Spinal cord (tissue), 10 donors: Measurements from ENCODE around the gene ADTRP. TPM values are rescaled to one million over a fixed set of nuclear protein-coding genes. Genes with fewer than 3 reads are reported as not detected.
A peak's percentile ranks its signal among the peaks of the same experiment; 100 is the strongest.
"Not testable (repeated sequence)": the region's sequence is repeated elsewhere in the genome, so short reads cannot be mapped to it uniquely, and the experiment has no call there.

Experiments used
- DNase-seq, 6 donors: peaks; one replicate each; pipeline versions ENCODE4 v3.0.0 to v3.0.0-alpha.2; 2013 to 2015; ENCODE audit warnings: low spot score in 6 of 6, low read depth in 4 of 6
- H3K27ac ChIP-seq: one replicate; pipeline ENCODE4 v1.5.1; 2013; ENCODE audit warnings: low read depth, low read length, control low read depth
- H3K27me3 ChIP-seq: one replicate; pipeline ENCODE4 v1.6.1; 2013; ENCODE audit warnings: low read length; ENCODE audit not compliant: control insufficient read depth, insufficient read depth
- H3K36me3 ChIP-seq: one replicate; pipeline ENCODE4 v1.6.1; 2013; ENCODE audit warnings: low read length; ENCODE audit not compliant: control insufficient read depth, insufficient read depth
- H3K4me1 ChIP-seq: one replicate; pipeline ENCODE4 v1.6.1; 2013; ENCODE audit warnings: low read length; ENCODE audit not compliant: control insufficient read depth, insufficient read depth
- H3K4me3 ChIP-seq: one replicate; pipeline ENCODE4 v1.5.1; 2013; ENCODE audit warnings: low read depth, low read length, control low read depth
- H3K9me3 ChIP-seq: one replicate; pipeline ENCODE4 v1.6.1; 2013; ENCODE audit warnings: low read length; ENCODE audit not compliant: control insufficient read depth, insufficient read depth
- WGBS: methylation state at CpG from one replicate; pipeline ENCODE4 v1.1.5; 2013; ENCODE audit warnings: missing lambda C conversion rate; ENCODE audit not compliant: insufficient coverage; 5-methylcytosine and 5-hydroxymethylcytosine counted together
- polyA plus RNA-seq, 2 donors: library from polyadenylated mRNA; unstranded; fragments of 120-200 nt; gene quantifications; one replicate each; pipeline ENCODE4 v1.2.1, GENCODE V29; 2013; ENCODE audit not compliant: insufficient read length in 2 of 2
- total RNA-seq, 2 donors: library from RNA; depleted of rRNA in 1 of 2; stranded (reverse); fragments of 120-200 nt in 1 of 2; fragments of >200 nt in 1 of 2; gene quantifications; one replicate each; pipeline versions ENCODE4 v1.2.3 to v1.2.4, GENCODE V29; 2013 to 2014
- donor health status: healthy.

Gene ADTRP
- total and polyA plus RNA-seq, 4 donors, result 0.38 to 0.88 (median 0.63) TPM; not detected in 1

- no peaks in the 10 kb centered on the region for H3K27me3 ChIP-seq
- WGBS, result 87% methylated on average over 3 of the region's 4 CpGs
- no peaks in the 10 kb centered on the region for H3K9me3 ChIP-seq
- DNase-seq, result peak in 1 of 6 donors; percentile 19
- no peak overlapping the region for H3K4me3 ChIP-seq
- no peaks in the 10 kb centered on the region for H3K36me3 ChIP-seq
- H3K4me1 ChIP-seq, result no peaks in the 10 kb centered on the region
- H3K27ac ChIP-seq, result no peak overlapping the region
These were observed 85.9 kb downstream of the ADTRP start for GRCh38 chr6:11692451-11693376.

- H3K27me3 ChIP-seq, result no peaks in the 10 kb centered on the region
- H3K27ac ChIP-seq, result no peak overlapping the region
- no peak overlapping the region for H3K4me3 ChIP-seq
- no peak for DNase-seq
- no peaks in the 10 kb centered on the region for H3K9me3 ChIP-seq
- no CpG with 5 or more reads among the region's 3 CpGs for WGBS
- H3K36me3 ChIP-seq, result no peaks in the 10 kb centered on the region
- H3K4me1 ChIP-seq, result no peaks in the 10 kb centered on the region
These were observed 88.8 kb downstream of the ADTRP start for GRCh38 chr6:11689847-11690246.

GRCh38 chr6:11689400-11689799 lies 89.2 kb downstream of the ADTRP start:
- not testable (repeated sequence) for H3K4me1 ChIP-seq, H3K9me3 ChIP-seq, H3K27me3 ChIP-seq, H3K36me3 ChIP-seq, DNase-seq, H3K4me3 ChIP-seq, H3K27ac ChIP-seq
- 100% methylated on average over 1 of the region's 1 CpG for WGBS

- H3K4me3 ChIP-seq, result no peak overlapping the region
- DNase-seq, result no peak
- WGBS, result no CpG with 5 or more reads among the region's 1 CpG
- no peaks in the 10 kb centered on the region for H3K9me3 ChIP-seq
- no peaks in the 10 kb centered on the region for H3K27me3 ChIP-seq
- no peak overlapping the region for H3K27ac ChIP-seq
- H3K4me1 ChIP-seq, result no peaks in the 10 kb centered on the region
- H3K36me3 ChIP-seq, result no peaks in the 10 kb centered on the region
These were observed 90.2 kb downstream of the ADTRP start for GRCh38 chr6:11688425-11688709.

- Histone ChIP-seq H3K27ac (no peak overlapping the region), H3K36me3 (no peaks in the 10 kb centered on the region), H3K4me3 (no peak overlapping the region), H3K9me3 (no peaks in the 10 kb centered on the region), H3K4me1 (no peaks in the 10 kb centered on the region), H3K27me3 (no peaks in the 10 kb centered on the region)
- no peak for DNase-seq
- 86% methylated on average over 1 of the region's 3 CpGs for WGBS
These were observed 93.0 kb downstream of the ADTRP start for GRCh38 chr6:11685481-11686093.

GRCh38 chr6:11684901-11685480 lies 93.6 kb downstream of the ADTRP start:
- H3K9me3 ChIP-seq, result no peaks in the 10 kb centered on the region
- H3K4me3 ChIP-seq, result no peak overlapping the region
- DNase-seq, result no peak
- WGBS, result 100% methylated on average over 3 of the region's 4 CpGs
- no peaks in the 10 kb centered on the region for H3K27me3 ChIP-seq
- H3K27ac ChIP-seq, result no peak overlapping the region
- no peaks in the 10 kb centered on the region for H3K36me3 ChIP-seq
- no peaks in the 10 kb centered on the region for H3K4me1 ChIP-seq

- H3K4me3 ChIP-seq, result no peak overlapping the region
- H3K4me1 ChIP-seq, result no peaks in the 10 kb centered on the region
- H3K36me3 ChIP-seq, result no peaks in the 10 kb centered on the region
- DNase-seq, result no peak
- WGBS, result no CpG with 5 or more reads among the region's 2 CpGs
- H3K9me3 ChIP-seq, result no peaks in the 10 kb centered on the region
- H3K27me3 ChIP-seq, result no peaks in the 10 kb centered on the region
- H3K27ac ChIP-seq, result no peak overlapping the region
These were observed 94.7 kb downstream of the ADTRP start for GRCh38 chr6:11683871-11684270.

- no peak for DNase-seq
- H3K4me1 ChIP-seq, result no peaks in the 10 kb centered on the region
- WGBS, result 80% methylated on average over 1 of the region's 3 CpGs
- no peaks in the 10 kb centered on the region for H3K36me3 ChIP-seq
- H3K27ac ChIP-seq, result no peak overlapping the region
- H3K27me3 ChIP-seq, result no peaks in the 10 kb centered on the region
- no peak overlapping the region for H3K4me3 ChIP-seq
- no peaks in the 10 kb centered on the region for H3K9me3 ChIP-seq
These were observed 96.0 kb downstream of the ADTRP start for GRCh38 chr6:11682561-11682975.

- 53% methylated on average over 2 of the region's 2 CpGs for WGBS
- DNase-seq, result peak in 2 of 6 donors; percentile 14 to 47
These were observed 96.8 kb downstream of the ADTRP start for GRCh38 chr6:11681770-11682169.

More at GRCh38 chr6:11681770-11682169, 96.8 kb downstream of the ADTRP start:
- Histone ChIP-seq H3K4me3 (no peak overlapping the region), H3K36me3 (no peaks in the 10 kb centered on the region), H3K27me3 (no peaks in the 10 kb centered on the region), H3K27ac (no peak overlapping the region), H3K9me3 (no peaks in the 10 kb centered on the region), H3K4me1 (no peaks in the 10 kb centered on the region)
